Measurements from ENCODE around the gene TIGD4.

Gene TIGD4

DNA sequence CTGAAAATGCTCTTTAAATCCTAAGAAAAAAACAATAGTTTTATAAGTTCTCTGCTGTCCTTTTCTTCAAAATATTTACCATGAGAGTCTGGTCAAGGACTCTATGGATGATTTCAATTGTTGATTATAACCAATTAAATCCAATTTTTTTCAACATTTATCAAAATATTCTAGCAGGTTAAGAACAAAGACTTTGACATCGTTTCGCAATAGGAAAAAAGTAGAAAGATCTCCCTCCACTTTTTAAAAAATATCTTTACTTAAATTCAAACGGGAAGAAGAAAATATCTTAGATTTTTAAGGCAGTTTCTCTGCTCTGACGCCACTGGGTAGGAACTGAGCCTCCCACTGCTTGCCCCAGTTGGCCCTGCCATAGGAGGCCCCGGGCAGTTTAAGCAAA lies 55.0 kb downstream of the TIGD4 start:
- Histone ChIP-seq H3K36me3 (ENCODE audit: control insufficient read depth, insufficient read depth, low read length) (no peaks in the 10 kb centered on the region), H3K27me3 (ENCODE audit: control insufficient read depth, insufficient read depth, low read length) (no peaks in the 10 kb centered on the region), H3K4me1 (ENCODE audit: control insufficient read depth, insufficient read depth, low read length) (peaks cover 14% of the 10 kb centered on the region), H3K9me3 (ENCODE audit: control insufficient read depth, insufficient read depth, low read depth, low read length) (no peaks in the 10 kb centered on the region), H3K27ac (ENCODE audit: low read depth, low read length) (no peak overlapping the region), H3K9ac (ENCODE audit: low read length) (no peak overlapping the region), H3K4me3 (ENCODE audit: low read depth, low read length) (no peak overlapping the region)

- Histone ChIP-seq H3K36me3 (ENCODE audit: control insufficient read depth, insufficient read depth, low read length) (no peaks in the 10 kb centered on the region), H3K4me3 (ENCODE audit: low read depth, low read length) (no peak overlapping the region), H3K9me3 (ENCODE audit: control insufficient read depth, insufficient read depth, low read depth, low read length) (no peaks in the 10 kb centered on the region), H3K27ac (ENCODE audit: low read depth, low read length) (no peak overlapping the region), H3K27me3 (ENCODE audit: control insufficient read depth, insufficient read depth, low read length) (no peaks in the 10 kb centered on the region), H3K9ac (ENCODE audit: low read length) (no peak overlapping the region), H3K4me1 (ENCODE audit: control insufficient read depth, insufficient read depth, low read length) (peaks cover 19% of the 10 kb centered on the region)
These were observed 56.3 kb downstream of the TIGD4 start for GRCh38 chr4:152723236-152723635.

- Histone ChIP-seq H3K4me3 (ENCODE audit: low read depth, low read length) (no peak overlapping the region), H3K36me3 (ENCODE audit: control insufficient read depth, insufficient read depth, low read length) (no peaks in the 10 kb centered on the region), H3K9ac (ENCODE audit: low read length) (no peak overlapping the region), H3K27ac (ENCODE audit: low read depth, low read length) (no peak overlapping the region), H3K9me3 (ENCODE audit: control insufficient read depth, insufficient read depth, low read depth, low read length) (peaks cover 8% of the 10 kb centered on the region), H3K27me3 (ENCODE audit: control insufficient read depth, insufficient read depth, low read length) (no peaks in the 10 kb centered on the region), H3K4me1 (ENCODE audit: control insufficient read depth, insufficient read depth, low read length) (peaks cover 21% of the 10 kb centered on the region)
These were observed 59.6 kb downstream of the TIGD4 start for GRCh38 chr4:152719801-152720556.
